GM23338 (cell line): ENCODE measurements around the gene ANKFY1. TPM values are rescaled to one million over a fixed set of nuclear protein-coding genes. Genes with fewer than 3 reads are reported as not detected.

ENCODE experiments used
- ATAC-seq: fragments of 200-7000 bp; cut with Tn5 transposase; 3 replicates; pipeline ENCODE4 v1.9.1; 2020
- DNase-seq: peaks from one replicate; pipeline ENCODE4 v3.0.0-alpha.2; 2015; ENCODE audit warnings: low spot score
- H2AFZ ChIP-seq: fragments of 200-600 bp; sonication (generic); 2 replicates; pipeline ENCODE4 v1.8.0; 2016; ENCODE audit warnings: antibody characterized with exemption, mild to moderate bottlenecking, moderate library complexity
- H3F3A ChIP-seq: fragments of 200-600 bp; sonication (generic); replicated peaks from 2 replicates; pipeline ENCODE4 v1.8.0; 2017; ENCODE audit warnings: antibody characterized with exemption, mixed run types, low read depth
- H3K27ac ChIP-seq: fragments of 200-600 bp; sonication (generic); 2 replicates; pipeline ENCODE4 v1.6.1; 2016; ENCODE audit warnings: low read depth
- H3K27me3 ChIP-seq: fragments of 200-600 bp; sonication (generic); 2 replicates; pipeline ENCODE4 v1.8.0; 2016; ENCODE audit warnings: mild to moderate bottlenecking, mixed run types, moderate library complexity; ENCODE audit not compliant: insufficient read depth
- H3K36me3 ChIP-seq: fragments of 200-600 bp; sonication (generic); 2 replicates; pipeline ENCODE4 v1.8.0; 2016; ENCODE audit warnings: mild to moderate bottlenecking; ENCODE audit not compliant: insufficient read depth
- H3K4me1 ChIP-seq: fragments of 200-600 bp; sonication (generic); 2 replicates; pipeline ENCODE4 v1.8.0; 2016; ENCODE audit warnings: mild to moderate bottlenecking, moderate library complexity; ENCODE audit not compliant: insufficient read depth
- H3K4me2 ChIP-seq: fragments of 200-600 bp; sonication (generic); 2 replicates; pipeline ENCODE4 v1.7.1; 2017; ENCODE audit warnings: mixed run types
- H3K4me3 ChIP-seq: fragments of 200-600 bp; sonication (generic); 2 replicates; pipeline ENCODE4 v1.6.1; 2016; ENCODE audit warnings: mixed run types
- H3K79me2 ChIP-seq: fragments of 200-600 bp; sonication (generic); replicated peaks from 2 replicates; pipeline ENCODE4 v1.8.0; 2017; ENCODE audit warnings: mild to moderate bottlenecking; ENCODE audit not compliant: insufficient read depth
- H3K9me2 ChIP-seq: fragments of 200-600 bp; sonication (generic); 2 replicates; pipeline ENCODE4 v1.8.0; 2017; ENCODE audit not compliant: insufficient read depth
- H4K20me1 ChIP-seq: fragments of 200-600 bp; sonication (generic); replicated peaks from 2 replicates; pipeline ENCODE4 v1.8.0; 2017; ENCODE audit warnings: mild to moderate bottlenecking; ENCODE audit not compliant: insufficient read depth
- H3K27ac Mint-ChIP-seq: 2 replicates; pipeline ENCODE4 v1.8.0; 2020; ENCODE audit warnings: inconsistent platforms, mild to moderate bottlenecking, moderate library complexity, mixed read lengths
- H3K27me3 Mint-ChIP-seq: 3 replicates; pipeline ENCODE4 v1.8.0; 2022; ENCODE audit warnings: low read depth, mild to moderate bottlenecking, moderate library complexity, mixed read lengths, inconsistent platforms; ENCODE audit not compliant: insufficient read depth, poor library complexity
- H3K36me3 Mint-ChIP-seq: 3 replicates; pipeline ENCODE4 v1.8.0; 2021; ENCODE audit warnings: low read depth, mild to moderate bottlenecking, inconsistent platforms, moderate library complexity, mixed read lengths
- H3K4me1 Mint-ChIP-seq: 3 replicates; pipeline ENCODE4 v1.8.0; 2020; ENCODE audit warnings: mild to moderate bottlenecking, inconsistent platforms, mixed read lengths
- H3K4me3 Mint-ChIP-seq: 3 replicates; pipeline ENCODE4 v1.8.0; 2021; ENCODE audit warnings: moderate library complexity, mild to moderate bottlenecking, inconsistent platforms, mixed read lengths
- H3K9me3 Mint-ChIP-seq: 3 replicates; pipeline ENCODE4 v1.8.0; 2020; ENCODE audit warnings: moderate library complexity, mild to moderate bottlenecking, inconsistent platforms, mixed read lengths
- EZH2 ChIP-seq: fragments of 200-600 bp; sonication (generic); IDR thresholded peaks from one replicate; pipeline ENCODE4 v1.8.0; 2017; ENCODE audit warnings: antibody characterized with exemption, mild to moderate bottlenecking, low read depth; ENCODE audit not compliant: unreplicated experiment
- EZH2phosphoT487 ChIP-seq: fragments of 200-600 bp; sonication (generic); IDR thresholded peaks from one replicate; pipeline ENCODE4 v1.8.1; 2018; ENCODE audit warnings: antibody characterized with exemption; ENCODE audit not compliant: unreplicated experiment
- NANOG ChIP-seq: IDR thresholded peaks from 2 replicates; pipeline ENCODE4 v1.6.1; 2016; ENCODE audit warnings: antibody characterized with exemption, borderline replicate concordance
- POLR2AphosphoS5 ChIP-seq: IDR thresholded peaks from 2 replicates; pipeline ENCODE4 v1.6.1; 2016; ENCODE audit warnings: antibody characterized with exemption, low read depth
- STAT1 ChIP-seq: IDR thresholded peaks from one replicate; pipeline ENCODE4 v1.6.1; 2016; ENCODE audit warnings: antibody characterized with exemption; ENCODE audit not compliant: unreplicated experiment
- ZNF114 ChIP-seq: fragments of 250-450 bp; sonication (Bioruptor Pico); IDR thresholded peaks from 2 replicates; pipeline ENCODE4 v1.5.0; 2020; ENCODE audit warnings: mild to moderate bottlenecking, moderate library complexity
- polyA plus RNA-seq: library from polyadenylated mRNA; unstranded; fragments of >200 nt; fragmentation: Nextera tagmentation; extraction: Ambion mirVana; gene quantifications from 2 replicates; pipeline ENCODE4 v1.2.1, GENCODE V29; 2016
- total RNA-seq: library from RNA; depleted of rRNA; stranded (reverse); fragments of >200 nt; shearing (Covaris generic); gene quantifications from 2 replicates; pipeline ENCODE4 v1.2.3, GENCODE V29; 2014
- TF ChIP-seq, protein P1 (sequence below), 2 experiments: fragments of 200-600 bp in 1 of 2; sonication (generic) in 1 of 2; conservative IDR thresholded peaks; 2 replicates each; pipeline versions ENCODE4 v1.5.1 to v1.6.1; 2016 to 2017; ENCODE audit warnings: antibody characterized with exemption in 2 of 2, low read depth in 2 of 2, mild to moderate bottlenecking in 2 of 2, moderate library complexity in 1 of 2
- TF ChIP-seq, protein P2 (sequence below): IDR thresholded peaks from one replicate; pipeline ENCODE4 v1.6.1; 2018; ENCODE audit warnings: antibody characterized with exemption; ENCODE audit not compliant: unreplicated experiment
- TF ChIP-seq, protein P3 (sequence below): IDR thresholded peaks from 2 replicates; pipeline ENCODE4 v1.6.1; 2016; ENCODE audit warnings: antibody characterized with exemption
- TF ChIP-seq, protein P4 (sequence below): fragments of 250-450 bp; sonication (Bioruptor Pico); IDR thresholded peaks from 2 replicates; pipeline ENCODE4 v1.5.0; 2020; ENCODE audit warnings: mild to moderate bottlenecking, moderate library complexity

ANKFY1 gene
- total and polyA plus RNA-seq, 2 experiments from 2014 or later, result 12.9 to 44.4 TPM

DNA sequence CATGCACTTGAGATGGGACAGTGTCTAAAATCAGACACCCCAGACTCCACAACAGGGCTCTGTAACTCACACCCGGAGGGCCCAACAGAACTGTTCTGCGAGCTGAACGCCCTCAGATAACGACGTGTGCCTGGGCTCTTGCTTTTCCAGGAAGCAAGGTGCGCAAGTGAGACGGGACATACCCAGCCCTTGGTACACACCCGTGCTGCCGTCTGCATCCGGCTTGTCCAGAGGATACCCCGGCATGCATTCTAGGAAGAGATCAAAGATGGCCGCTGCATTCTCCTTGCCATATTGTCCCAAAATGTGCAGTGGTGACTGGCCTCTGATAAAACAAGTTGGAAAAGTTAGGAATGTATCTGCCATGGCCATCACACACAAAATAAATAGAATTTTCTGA is 91.4 kb downstream of the ANKFY1 start:
- no peak overlapping the region for H3K4me2 ChIP-seq
- no peaks in the 10 kb centered on the region for H3K79me2 ChIP-seq
- H3K9me2 ChIP-seq, result no peaks in the 10 kb centered on the region
- no peak overlapping the region for H3K4me3 ChIP-seq
- H3K36me3 ChIP-seq, result peaks cover 35% of the 10 kb centered on the region
- Mint-ChIP-seq H3K27me3 (peaks cover 10% of the 10 kb centered on the region), H3K9me3 (no peaks in the 10 kb centered on the region; the same call in 2 of the 3 replicates), H3K4me3 (no peak overlapping the region), H3K4me1 (no peaks in the 10 kb centered on the region), H3K36me3 (peaks cover 87% of the 10 kb centered on the region), H3K27ac (no peak overlapping the region)
- no peak overlapping the region for H2AFZ ChIP-seq
- no peak for DNase-seq
- H3F3A ChIP-seq, result no peaks in the 10 kb centered on the region
- TF ChIP-seq, protein P1, sequence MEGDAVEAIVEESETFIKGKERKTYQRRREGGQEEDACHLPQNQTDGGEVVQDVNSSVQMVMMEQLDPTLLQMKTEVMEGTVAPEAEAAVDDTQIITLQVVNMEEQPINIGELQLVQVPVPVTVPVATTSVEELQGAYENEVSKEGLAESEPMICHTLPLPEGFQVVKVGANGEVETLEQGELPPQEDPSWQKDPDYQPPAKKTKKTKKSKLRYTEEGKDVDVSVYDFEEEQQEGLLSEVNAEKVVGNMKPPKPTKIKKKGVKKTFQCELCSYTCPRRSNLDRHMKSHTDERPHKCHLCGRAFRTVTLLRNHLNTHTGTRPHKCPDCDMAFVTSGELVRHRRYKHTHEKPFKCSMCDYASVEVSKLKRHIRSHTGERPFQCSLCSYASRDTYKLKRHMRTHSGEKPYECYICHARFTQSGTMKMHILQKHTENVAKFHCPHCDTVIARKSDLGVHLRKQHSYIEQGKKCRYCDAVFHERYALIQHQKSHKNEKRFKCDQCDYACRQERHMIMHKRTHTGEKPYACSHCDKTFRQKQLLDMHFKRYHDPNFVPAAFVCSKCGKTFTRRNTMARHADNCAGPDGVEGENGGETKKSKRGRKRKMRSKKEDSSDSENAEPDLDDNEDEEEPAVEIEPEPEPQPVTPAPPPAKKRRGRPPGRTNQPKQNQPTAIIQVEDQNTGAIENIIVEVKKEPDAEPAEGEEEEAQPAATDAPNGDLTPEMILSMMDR (conservative IDR thresholded peaks at IDR 0.05; ENCODE audit: low read depth in 2 of 2), result no peak
- no peak for TF ChIP-seq EZH2
- no peak for TF ChIP-seq STAT1
- TF ChIP-seq, protein P2, sequence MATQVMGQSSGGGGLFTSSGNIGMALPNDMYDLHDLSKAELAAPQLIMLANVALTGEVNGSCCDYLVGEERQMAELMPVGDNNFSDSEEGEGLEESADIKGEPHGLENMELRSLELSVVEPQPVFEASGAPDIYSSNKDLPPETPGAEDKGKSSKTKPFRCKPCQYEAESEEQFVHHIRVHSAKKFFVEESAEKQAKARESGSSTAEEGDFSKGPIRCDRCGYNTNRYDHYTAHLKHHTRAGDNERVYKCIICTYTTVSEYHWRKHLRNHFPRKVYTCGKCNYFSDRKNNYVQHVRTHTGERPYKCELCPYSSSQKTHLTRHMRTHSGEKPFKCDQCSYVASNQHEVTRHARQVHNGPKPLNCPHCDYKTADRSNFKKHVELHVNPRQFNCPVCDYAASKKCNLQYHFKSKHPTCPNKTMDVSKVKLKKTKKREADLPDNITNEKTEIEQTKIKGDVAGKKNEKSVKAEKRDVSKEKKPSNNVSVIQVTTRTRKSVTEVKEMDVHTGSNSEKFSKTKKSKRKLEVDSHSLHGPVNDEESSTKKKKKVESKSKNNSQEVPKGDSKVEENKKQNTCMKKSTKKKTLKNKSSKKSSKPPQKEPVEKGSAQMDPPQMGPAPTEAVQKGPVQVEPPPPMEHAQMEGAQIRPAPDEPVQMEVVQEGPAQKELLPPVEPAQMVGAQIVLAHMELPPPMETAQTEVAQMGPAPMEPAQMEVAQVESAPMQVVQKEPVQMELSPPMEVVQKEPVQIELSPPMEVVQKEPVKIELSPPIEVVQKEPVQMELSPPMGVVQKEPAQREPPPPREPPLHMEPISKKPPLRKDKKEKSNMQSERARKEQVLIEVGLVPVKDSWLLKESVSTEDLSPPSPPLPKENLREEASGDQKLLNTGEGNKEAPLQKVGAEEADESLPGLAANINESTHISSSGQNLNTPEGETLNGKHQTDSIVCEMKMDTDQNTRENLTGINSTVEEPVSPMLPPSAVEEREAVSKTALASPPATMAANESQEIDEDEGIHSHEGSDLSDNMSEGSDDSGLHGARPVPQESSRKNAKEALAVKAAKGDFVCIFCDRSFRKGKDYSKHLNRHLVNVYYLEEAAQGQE, result no peak
- TF ChIP-seq NANOG, result no peak
- TF ChIP-seq EZH2phosphoT487, result no peak
- no peak for TF ChIP-seq POLR2AphosphoS5
- TF ChIP-seq ZNF114 (CRISPR knock-in tag), result no peak
- TF ChIP-seq, protein P3, sequence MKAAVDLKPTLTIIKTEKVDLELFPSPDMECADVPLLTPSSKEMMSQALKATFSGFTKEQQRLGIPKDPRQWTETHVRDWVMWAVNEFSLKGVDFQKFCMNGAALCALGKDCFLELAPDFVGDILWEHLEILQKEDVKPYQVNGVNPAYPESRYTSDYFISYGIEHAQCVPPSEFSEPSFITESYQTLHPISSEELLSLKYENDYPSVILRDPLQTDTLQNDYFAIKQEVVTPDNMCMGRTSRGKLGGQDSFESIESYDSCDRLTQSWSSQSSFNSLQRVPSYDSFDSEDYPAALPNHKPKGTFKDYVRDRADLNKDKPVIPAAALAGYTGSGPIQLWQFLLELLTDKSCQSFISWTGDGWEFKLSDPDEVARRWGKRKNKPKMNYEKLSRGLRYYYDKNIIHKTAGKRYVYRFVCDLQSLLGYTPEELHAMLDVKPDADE, result no peak
- TF ChIP-seq, protein P4, sequence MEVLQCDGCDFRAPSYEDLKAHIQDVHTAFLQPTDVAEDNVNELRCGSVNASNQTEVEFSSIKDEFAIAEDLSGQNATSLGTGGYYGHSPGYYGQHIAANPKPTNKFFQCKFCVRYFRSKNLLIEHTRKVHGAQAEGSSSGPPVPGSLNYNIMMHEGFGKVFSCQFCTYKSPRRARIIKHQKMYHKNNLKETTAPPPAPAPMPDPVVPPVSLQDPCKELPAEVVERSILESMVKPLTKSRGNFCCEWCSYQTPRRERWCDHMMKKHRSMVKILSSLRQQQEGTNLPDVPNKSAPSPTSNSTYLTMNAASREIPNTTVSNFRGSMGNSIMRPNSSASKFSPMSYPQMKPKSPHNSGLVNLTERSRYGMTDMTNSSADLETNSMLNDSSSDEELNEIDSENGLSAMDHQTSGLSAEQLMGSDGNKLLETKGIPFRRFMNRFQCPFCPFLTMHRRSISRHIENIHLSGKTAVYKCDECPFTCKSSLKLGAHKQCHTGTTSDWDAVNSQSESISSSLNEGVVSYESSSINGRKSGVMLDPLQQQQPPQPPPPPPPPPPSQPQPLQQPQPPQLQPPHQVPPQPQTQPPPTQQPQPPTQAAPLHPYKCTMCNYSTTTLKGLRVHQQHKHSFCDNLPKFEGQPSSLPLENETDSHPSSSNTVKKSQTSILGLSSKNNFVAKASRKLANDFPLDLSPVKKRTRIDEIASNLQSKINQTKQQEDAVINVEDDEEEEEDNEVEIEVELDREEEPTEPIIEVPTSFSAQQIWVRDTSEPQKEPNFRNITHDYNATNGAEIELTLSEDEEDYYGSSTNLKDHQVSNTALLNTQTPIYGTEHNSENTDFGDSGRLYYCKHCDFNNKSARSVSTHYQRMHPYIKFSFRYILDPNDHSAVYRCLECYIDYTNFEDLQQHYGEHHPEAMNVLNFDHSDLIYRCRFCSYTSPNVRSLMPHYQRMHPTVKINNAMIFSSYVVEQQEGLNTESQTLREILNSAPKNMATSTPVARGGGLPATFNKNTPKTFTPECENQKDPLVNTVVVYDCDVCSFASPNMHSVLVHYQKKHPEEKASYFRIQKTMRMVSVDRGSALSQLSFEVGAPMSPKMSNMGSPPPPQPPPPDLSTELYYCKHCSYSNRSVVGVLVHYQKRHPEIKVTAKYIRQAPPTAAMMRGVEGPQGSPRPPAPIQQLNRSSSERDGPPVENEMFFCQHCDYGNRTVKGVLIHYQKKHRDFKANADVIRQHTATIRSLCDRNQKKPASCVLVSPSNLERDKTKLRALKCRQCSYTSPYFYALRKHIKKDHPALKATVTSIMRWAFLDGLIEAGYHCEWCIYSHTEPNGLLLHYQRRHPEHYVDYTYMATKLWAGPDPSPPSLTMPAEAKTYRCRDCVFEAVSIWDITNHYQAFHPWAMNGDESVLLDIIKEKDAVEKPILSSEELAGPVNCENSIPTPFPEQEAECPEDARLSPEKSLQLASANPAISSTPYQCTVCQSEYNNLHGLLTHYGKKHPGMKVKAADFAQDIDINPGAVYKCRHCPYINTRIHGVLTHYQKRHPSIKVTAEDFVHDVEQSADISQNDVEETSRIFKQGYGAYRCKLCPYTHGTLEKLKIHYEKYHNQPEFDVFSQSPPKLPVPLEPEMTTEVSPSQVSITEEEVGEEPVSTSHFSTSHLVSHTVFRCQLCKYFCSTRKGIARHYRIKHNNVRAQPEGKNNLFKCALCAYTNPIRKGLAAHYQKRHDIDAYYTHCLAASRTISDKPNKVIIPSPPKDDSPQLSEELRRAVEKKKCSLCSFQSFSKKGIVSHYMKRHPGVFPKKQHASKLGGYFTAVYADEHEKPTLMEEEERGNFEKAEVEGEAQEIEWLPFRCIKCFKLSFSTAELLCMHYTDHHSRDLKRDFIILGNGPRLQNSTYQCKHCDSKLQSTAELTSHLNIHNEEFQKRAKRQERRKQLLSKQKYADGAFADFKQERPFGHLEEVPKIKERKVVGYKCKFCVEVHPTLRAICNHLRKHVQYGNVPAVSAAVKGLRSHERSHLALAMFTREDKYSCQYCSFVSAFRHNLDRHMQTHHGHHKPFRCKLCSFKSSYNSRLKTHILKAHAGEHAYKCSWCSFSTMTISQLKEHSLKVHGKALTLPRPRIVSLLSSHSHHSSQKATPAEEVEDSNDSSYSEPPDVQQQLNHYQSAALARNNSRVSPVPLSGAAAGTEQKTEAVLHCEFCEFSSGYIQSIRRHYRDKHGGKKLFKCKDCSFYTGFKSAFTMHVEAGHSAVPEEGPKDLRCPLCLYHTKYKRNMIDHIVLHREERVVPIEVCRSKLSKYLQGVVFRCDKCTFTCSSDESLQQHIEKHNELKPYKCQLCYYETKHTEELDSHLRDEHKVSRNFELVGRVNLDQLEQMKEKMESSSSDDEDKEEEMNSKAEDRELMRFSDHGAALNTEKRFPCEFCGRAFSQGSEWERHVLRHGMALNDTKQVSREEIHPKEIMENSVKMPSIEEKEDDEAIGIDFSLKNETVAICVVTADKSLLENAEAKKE (CRISPR knock-in tag), result no peak
- H3K4me1 ChIP-seq, result no peaks in the 10 kb centered on the region
- H3K27ac ChIP-seq, result no peak overlapping the region
- ATAC-seq, result no peak
- no peaks in the 10 kb centered on the region; the same call in 1 of the 2 replicates for H4K20me1 ChIP-seq
- no peaks in the 10 kb centered on the region for H3K27me3 ChIP-seq
